Measurements from ENCODE around the gene ADORA1. TPM values are rescaled to one million over a fixed set of nuclear protein-coding genes. Genes with fewer than 3 reads are reported as not detected.

ADORA1 gene
- not detected for total RNA-seq

DNA sequence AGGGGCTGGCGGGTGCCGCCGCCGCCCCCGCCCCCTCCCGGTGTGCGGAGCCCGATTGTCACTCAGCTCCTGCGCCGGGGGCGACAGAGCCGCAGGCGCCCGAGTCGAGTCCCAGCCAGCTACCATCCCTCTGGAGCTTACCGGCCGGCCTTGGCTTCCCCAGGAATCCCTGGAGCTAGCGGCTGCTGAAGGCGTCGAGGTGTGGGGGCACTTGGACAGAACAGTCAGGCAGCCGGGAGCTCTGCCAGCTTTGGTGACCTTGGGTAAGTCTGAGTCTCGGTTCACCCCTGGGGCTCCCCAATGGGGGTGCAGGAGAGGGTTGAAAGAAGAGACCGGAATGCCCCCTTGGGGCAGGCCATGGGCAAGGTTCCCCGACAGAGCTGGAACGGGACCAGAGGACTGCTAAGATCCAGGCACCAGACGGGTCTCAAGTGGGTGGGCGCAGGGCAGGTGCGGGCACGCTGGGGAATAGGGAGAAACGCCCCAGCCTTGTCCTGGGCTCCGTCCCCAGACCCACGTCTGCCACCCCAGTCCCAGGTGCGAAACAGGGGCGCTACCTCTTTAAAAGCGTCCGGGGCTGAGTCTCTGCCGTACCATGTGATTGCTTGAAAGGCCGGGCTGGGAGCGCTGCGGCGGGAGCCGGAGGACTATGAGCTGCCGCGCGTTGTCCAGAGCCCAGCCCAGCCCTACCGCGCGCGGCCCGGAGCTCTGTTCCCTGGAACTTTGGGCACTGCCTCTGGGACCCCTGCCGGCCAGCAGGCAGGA lies at the start of gene ADORA1:
Gene ADORA1 (plus strand): TSS at position 61 of the 765 bp plus-strand sequence. CDS start 1,116 bp downstream, outside the sequence.
- Mint-ChIP-seq H3K9me3 (ENCODE audit: insufficient read depth) (no peaks in the 10 kb centered on the region), H3K36me3 (ENCODE audit: low read depth) (no peaks in the 10 kb centered on the region), H3K27me3 (ENCODE audit: low read depth) (peaks cover 56% of the 10 kb centered on the region), H3K4me3 (no peak within 1 kb of the TSS), H3K4me1 (ENCODE audit: low read depth) (peaks cover 10% of the 10 kb centered on the region), H3K27ac (no peak within 1 kb of the TSS)
- ATAC-seq = peak; percentile 58
- no peak for DNase-seq
- POLR2A ChIA-PET = interaction anchor here (1.0 kb wide), 1 partner anchor 10 kb away, joined by 3 read pairs; no protein-coding TSS in a partner anchor
- CTCF ChIA-PET = interaction anchor here (0.7 to 1.3 kb wide), 2 partner anchors 11 to 44 kb away, joined by 3 read pairs; no protein-coding TSS in a partner anchor

GRCh38 chr1:203077956-203078355 lies 49.6 kb upstream of the ADORA1 start:
- Mint-ChIP-seq H3K36me3 (ENCODE audit: low read depth) (peaks cover 4% of the 10 kb centered on the region), H3K4me3 (no peak overlapping the region), H3K9me3 (ENCODE audit: insufficient read depth) (no peaks in the 10 kb centered on the region), H3K27ac (no peak overlapping the region), H3K4me1 (ENCODE audit: low read depth) (peaks cover 10% of the 10 kb centered on the region), H3K27me3 (ENCODE audit: low read depth) (peaks cover 33% of the 10 kb centered on the region)
- DNase-seq (no peak), ATAC-seq (no peak)
- CTCF ChIA-PET = interaction anchor here (0.9 to 1.0 kb wide), 3 partner anchors 23 to 39 kb away, joined by 3 to 4 read pairs (median 3); no protein-coding TSS in a partner anchor
- POLR2A ChIA-PET = interaction anchor here (1.0 kb wide), 1 partner anchor 9 kb away, joined by 3 read pairs; no protein-coding TSS in a partner anchor

DNA sequence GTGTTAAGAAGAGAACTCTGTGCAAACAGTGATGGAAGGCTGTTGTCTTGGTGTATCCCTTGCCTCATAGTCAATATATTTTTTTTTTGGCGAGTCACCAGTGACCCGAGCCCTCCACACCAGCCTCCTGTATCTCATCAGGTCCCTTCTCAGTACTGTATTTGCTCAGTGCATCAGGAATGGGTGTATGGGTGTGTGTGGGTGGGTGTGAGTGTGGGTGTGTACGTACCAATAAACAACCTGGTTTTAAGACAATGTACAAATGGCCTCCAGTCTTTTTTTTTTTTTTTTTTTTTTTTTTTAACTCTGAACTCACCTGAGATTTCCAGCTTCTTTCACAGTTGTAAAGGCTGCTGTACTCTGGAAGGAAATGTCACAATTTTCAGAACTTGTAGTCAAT lies 49.0 kb upstream of the ADORA1 start:
- Mint-ChIP-seq H3K36me3 (ENCODE audit: low read depth) (peaks cover 4% of the 10 kb centered on the region), H3K4me3 (no peak overlapping the region), H3K27me3 (ENCODE audit: low read depth) (peaks cover 33% of the 10 kb centered on the region), H3K9me3 (ENCODE audit: insufficient read depth) (no peaks in the 10 kb centered on the region), H3K27ac (no peak overlapping the region), H3K4me1 (ENCODE audit: low read depth) (peaks cover 10% of the 10 kb centered on the region)
- POLR2A ChIA-PET = no interaction called here
- DNase-seq (no peak), ATAC-seq (no peak)
- CTCF ChIA-PET = interaction anchor here (1.0 kb wide), 1 partner anchor 39 kb away, joined by 3 read pairs; no protein-coding TSS in a partner anchor

DNA sequence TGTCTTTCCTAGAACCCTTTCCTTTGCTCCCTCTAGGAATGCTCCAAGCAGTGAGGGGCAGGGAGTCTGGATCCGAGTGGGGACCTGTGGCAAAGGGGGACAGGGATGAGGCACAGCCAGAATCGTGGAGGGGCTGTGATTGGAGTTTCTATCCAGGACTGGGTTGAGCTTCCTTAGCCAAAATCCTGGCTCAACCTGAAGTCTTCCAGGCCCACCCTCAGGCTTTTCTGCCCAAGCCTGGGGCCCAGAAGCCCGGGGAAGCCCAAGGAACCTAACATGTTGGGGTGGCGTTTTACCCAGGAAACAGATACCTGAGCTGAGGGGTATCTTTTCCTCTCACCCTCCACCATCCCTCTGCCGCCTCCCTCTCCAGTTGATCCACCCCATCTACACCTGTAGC lies 47.1 kb upstream of the ADORA1 start:
- Mint-ChIP-seq H3K4me3 (no peak overlapping the region), H3K27me3 (ENCODE audit: low read depth) (peaks cover 24% of the 10 kb centered on the region), H3K9me3 (ENCODE audit: insufficient read depth) (no peaks in the 10 kb centered on the region), H3K4me1 (ENCODE audit: low read depth) (peaks cover 5% of the 10 kb centered on the region), H3K27ac (no peak overlapping the region), H3K36me3 (ENCODE audit: low read depth) (peaks cover 4% of the 10 kb centered on the region)
- POLR2A ChIA-PET = no interaction called here
- no peak for ATAC-seq
- CTCF ChIA-PET = no interaction called here
- DNase-seq = no peak

DNA sequence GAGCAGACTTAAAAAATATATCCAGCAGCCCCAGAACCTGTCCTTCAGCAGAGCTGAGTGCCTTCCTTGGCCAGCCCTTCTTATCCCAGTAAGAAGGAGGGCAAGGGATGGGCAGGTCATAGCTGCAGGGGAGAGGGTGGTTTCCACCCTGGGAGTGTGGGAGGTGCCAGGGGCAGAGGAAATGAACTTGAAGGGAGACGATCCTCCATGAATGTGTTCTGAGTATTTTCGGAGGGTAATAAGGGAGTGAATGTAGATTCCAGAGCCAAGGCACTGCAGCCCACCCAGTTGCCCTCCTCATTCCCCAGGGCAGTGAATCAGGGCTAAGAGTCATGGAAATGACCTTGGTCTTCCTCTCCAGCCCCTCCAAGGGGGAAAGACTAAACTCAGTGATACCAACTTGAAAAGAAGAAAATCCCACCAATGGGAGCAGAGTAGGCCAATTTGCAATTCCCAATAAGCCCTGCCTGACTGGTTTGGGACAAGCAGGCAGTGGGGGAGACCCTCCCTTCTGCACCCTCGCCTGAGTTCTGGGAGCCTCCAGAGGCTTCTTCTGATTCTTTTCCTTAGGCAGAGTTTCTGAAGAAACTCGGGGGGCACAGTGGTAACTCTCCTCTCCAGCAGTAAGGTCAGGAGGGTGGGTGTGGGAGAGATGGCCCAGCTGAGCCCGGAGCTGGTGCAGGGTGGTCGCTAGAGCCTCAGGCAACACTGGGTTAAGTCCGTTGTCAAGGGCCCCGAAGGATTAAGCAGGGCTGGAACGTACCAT lies 45.9 kb upstream of the ADORA1 start:
- peaks cover 19% of the 10 kb centered on the region for H3K27me3 Mint-ChIP-seq (ENCODE audit: low read depth)
- no peaks in the 10 kb centered on the region for H3K4me1 Mint-ChIP-seq (ENCODE audit: low read depth)
- H3K9me3 Mint-ChIP-seq (ENCODE audit: insufficient read depth) = no peaks in the 10 kb centered on the region
- ChIA-PET CTCF (interaction anchor here (1.4 to 1.8 kb wide), 2 partner anchors 9 to 42 kb away, joined by 4 to 6 read pairs; no protein-coding TSS in a partner anchor), POLR2A (interaction anchor here (0.6 kb wide), 1 partner anchor 469 kb away, joined by 3 read pairs; no protein-coding TSS in a partner anchor)
- DNase-seq (no peak), ATAC-seq (no peak)
- no peak overlapping the region for H3K27ac Mint-ChIP-seq
- H3K36me3 Mint-ChIP-seq (ENCODE audit: low read depth) = no peaks in the 10 kb centered on the region
- H3K4me3 Mint-ChIP-seq = no peak overlapping the region

DNA sequence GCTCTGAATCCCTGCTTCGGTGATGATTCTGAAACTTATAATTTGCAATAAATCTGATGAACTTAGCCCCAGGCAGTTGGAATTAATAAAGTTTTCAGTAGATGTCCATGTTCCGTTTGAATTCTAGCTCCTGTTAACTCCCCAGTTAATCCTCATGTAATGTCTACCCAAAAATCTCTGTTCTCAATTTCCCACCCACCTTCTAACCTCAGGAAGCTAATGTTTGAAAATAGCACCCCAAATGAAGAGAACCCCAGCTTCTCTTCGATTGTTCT lies 45.4 kb upstream of the ADORA1 start:
- H3K36me3 Mint-ChIP-seq (ENCODE audit: low read depth) = no peaks in the 10 kb centered on the region
- H3K4me1 Mint-ChIP-seq (ENCODE audit: low read depth) = no peaks in the 10 kb centered on the region
- no peak overlapping the region for H3K4me3 Mint-ChIP-seq
- peaks cover 16% of the 10 kb centered on the region for H3K27me3 Mint-ChIP-seq (ENCODE audit: low read depth)
- H3K9me3 Mint-ChIP-seq (ENCODE audit: insufficient read depth) = no peaks in the 10 kb centered on the region
- CTCF ChIA-PET = interaction anchor here (1.4 to 1.8 kb wide), 2 partner anchors 9 to 43 kb away, joined by 4 to 6 read pairs; no protein-coding TSS in a partner anchor
- no peak for ATAC-seq
- no peak for DNase-seq
- POLR2A ChIA-PET = interaction anchor here (0.6 kb wide), 1 partner anchor 469 kb away, joined by 3 read pairs; no protein-coding TSS in a partner anchor
- no peak overlapping the region for H3K27ac Mint-ChIP-seq

DNA sequence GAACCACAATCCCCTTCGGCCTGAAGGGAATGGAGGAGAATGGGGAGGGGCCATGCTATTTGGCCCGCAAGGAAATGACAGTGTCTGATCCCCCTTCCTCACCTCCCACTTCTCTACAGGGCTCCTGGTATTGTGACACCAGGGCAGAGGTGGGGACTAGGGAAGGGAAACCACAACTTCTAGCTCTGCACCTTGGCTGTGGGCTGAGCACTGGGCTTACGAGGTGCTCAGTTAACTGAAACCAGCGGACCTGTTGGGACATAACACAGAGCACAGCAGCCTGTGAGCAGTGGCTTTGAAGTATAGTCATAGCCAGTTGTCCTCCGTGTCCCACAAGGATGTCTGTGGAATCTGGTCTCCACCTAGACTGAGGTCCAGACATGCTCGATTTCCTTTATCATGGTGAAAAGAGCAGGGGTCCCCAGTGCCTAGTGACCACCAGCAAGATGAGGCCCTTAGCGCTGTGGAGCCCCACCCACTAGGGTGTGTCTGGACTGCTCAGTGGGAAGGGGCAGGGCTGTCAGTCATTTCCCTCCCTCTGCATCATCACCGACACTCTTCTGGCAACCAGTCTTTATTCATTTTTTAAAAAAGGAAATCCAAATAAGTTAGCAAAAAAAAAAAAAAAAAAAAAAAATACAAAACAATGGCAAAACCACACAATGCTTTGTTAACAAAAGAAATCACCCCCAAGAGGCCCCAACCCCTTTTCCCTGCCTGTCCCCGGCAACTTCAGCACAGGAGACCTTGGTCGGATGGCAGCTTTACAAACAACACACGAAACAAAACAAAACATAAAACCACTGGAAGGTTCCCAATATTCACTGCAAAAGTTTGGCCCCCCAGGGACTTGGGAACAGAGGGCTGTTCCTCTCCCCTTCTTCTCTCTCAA lies 44.7 kb upstream of the ADORA1 start:
- H3K4me1 Mint-ChIP-seq (ENCODE audit: low read depth) = no peaks in the 10 kb centered on the region
- H3K36me3 Mint-ChIP-seq (ENCODE audit: low read depth) = no peaks in the 10 kb centered on the region
- ATAC-seq (no peak), DNase-seq (no peak)
- ChIA-PET CTCF (interaction anchor here (1.2 to 1.8 kb wide), 4 partner anchors 10 to 44 kb away, joined by 3 to 6 read pairs (median 4); no protein-coding TSS in a partner anchor), POLR2A (interaction anchor here (0.6 kb wide), 1 partner anchor 468 kb away, joined by 3 read pairs; no protein-coding TSS in a partner anchor)
- no peak overlapping the region for H3K4me3 Mint-ChIP-seq
- H3K27ac Mint-ChIP-seq = no peak overlapping the region
- no peaks in the 10 kb centered on the region for H3K9me3 Mint-ChIP-seq (ENCODE audit: insufficient read depth)
- peaks cover 10% of the 10 kb centered on the region for H3K27me3 Mint-ChIP-seq (ENCODE audit: low read depth)

DNA sequence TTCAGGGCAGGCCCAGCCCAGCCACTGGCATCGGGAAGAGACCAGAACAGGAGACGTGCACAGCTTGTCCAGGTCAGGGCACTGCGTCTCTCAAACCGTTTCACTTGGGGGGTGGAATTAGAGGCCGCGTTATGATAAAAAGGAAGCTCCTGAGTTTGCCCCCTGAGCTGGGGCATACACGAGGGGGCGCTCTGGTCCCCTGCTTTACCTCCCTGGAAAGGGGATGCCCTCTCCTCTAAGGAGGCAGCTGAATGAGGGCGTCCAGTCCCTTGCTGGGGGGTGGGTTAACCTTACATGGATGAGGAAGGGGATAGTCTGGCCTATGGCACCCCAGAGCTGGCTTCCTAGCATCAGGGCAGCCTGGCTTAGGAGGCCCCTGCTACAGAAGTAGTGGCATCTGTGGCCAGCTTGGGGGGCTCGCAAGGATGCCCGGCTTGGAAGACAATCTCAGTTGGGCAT lies 44.0 kb upstream of the ADORA1 start:
- DNase-seq (no peak), ATAC-seq (no peak)
- H3K27me3 Mint-ChIP-seq (ENCODE audit: low read depth) = peaks cover 6% of the 10 kb centered on the region
- H3K4me1 Mint-ChIP-seq (ENCODE audit: low read depth) = no peaks in the 10 kb centered on the region
- no peak overlapping the region for H3K4me3 Mint-ChIP-seq
- H3K27ac Mint-ChIP-seq = peak overlapping the region; percentile 26
- H3K36me3 Mint-ChIP-seq (ENCODE audit: low read depth) = no peaks in the 10 kb centered on the region
- no peaks in the 10 kb centered on the region for H3K9me3 Mint-ChIP-seq (ENCODE audit: insufficient read depth)
- ChIA-PET POLR2A (no interaction called here), CTCF (interaction anchor here (0.9 to 1.8 kb wide), 6 partner anchors 10 to 133 kb away, joined by 3 to 5 read pairs (median 4); no protein-coding TSS in a partner anchor)

GRCh38 chr1:203084588-203085527 lies 42.7 kb upstream of the ADORA1 start:
- Mint-ChIP-seq H3K27ac (no peak overlapping the region), H3K4me1 (ENCODE audit: low read depth) (no peaks in the 10 kb centered on the region), H3K27me3 (ENCODE audit: low read depth) (peaks cover 5% of the 10 kb centered on the region), H3K4me3 (no peak overlapping the region), H3K9me3 (ENCODE audit: insufficient read depth) (no peaks in the 10 kb centered on the region), H3K36me3 (ENCODE audit: low read depth) (no peaks in the 10 kb centered on the region)
- ATAC-seq (peak; percentile 41), DNase-seq (peak; percentile 34)
- ChIA-PET CTCF (interaction anchor here (0.7 to 1.8 kb wide), 5 partner anchors 10 to 397 kb away, joined by 3 to 5 read pairs (median 3); no protein-coding TSS in a partner anchor), POLR2A (interaction anchor here (0.6 kb wide), 1 partner anchor 261 kb away, joined by 3 read pairs; no protein-coding TSS in a partner anchor)
